Mesendoderm (in vitro differentiated cells): Measurements from ENCODE around the gene GPR61.

ENCODE experiments used
- DNase-seq: peaks from one replicate; pipeline ENCODE4 v3.0.0; 2013
- H2AK5ac ChIP-seq: 2 replicates; pipeline ENCODE4 v1.6.1; 2013; ENCODE audit warnings: low read length, inconsistent platforms
- H2BK120ac ChIP-seq: 2 replicates; pipeline ENCODE4 v1.6.1; 2013; ENCODE audit warnings: low read depth, mild to moderate bottlenecking, low read length, moderate library complexity, mixed read lengths
- H2BK15ac ChIP-seq: replicated peaks from 2 replicates; pipeline ENCODE4 v1.6.1; 2013; ENCODE audit warnings: low read depth, mild to moderate bottlenecking, moderate library complexity
- H2BK5ac ChIP-seq: 2 replicates; pipeline ENCODE4 v1.6.1; 2013; ENCODE audit warnings: low read length, inconsistent platforms
- H3K18ac ChIP-seq: 2 replicates; pipeline ENCODE4 v1.6.1; 2013; ENCODE audit warnings: mild to moderate bottlenecking, low read length, mixed read lengths
- H3K23ac ChIP-seq: one replicate; pipeline ENCODE4 v1.6.1; 2013; ENCODE audit warnings: low read length
- H3K27ac ChIP-seq: 2 replicates; pipeline ENCODE4 v1.5.1; 2013; ENCODE audit warnings: low read depth, mild to moderate bottlenecking, inconsistent platforms, low read length, moderate library complexity
- H3K27me3 ChIP-seq: 2 replicates; pipeline ENCODE4 v1.6.1; 2013; ENCODE audit warnings: low read length, control low read depth, mild to moderate bottlenecking, inconsistent platforms; ENCODE audit not compliant: insufficient read depth, poor library complexity
- H3K36me3 ChIP-seq: 2 replicates; pipeline ENCODE4 v1.6.1; 2013; ENCODE audit warnings: low read length, inconsistent platforms; ENCODE audit not compliant: control insufficient read depth, insufficient read depth
- H3K4ac ChIP-seq: one replicate; pipeline ENCODE4 v1.6.1; 2013; ENCODE audit warnings: low read depth, mild to moderate bottlenecking, low read length, moderate library complexity
- H3K4me1 ChIP-seq: 2 replicates; pipeline ENCODE4 v1.6.1; 2013; ENCODE audit warnings: low read depth, low read length, inconsistent platforms; ENCODE audit not compliant: control insufficient read depth
- H3K4me2 ChIP-seq: 2 replicates; pipeline ENCODE4 v1.6.1; 2013; ENCODE audit warnings: low read length
- H3K4me3 ChIP-seq: 2 replicates; pipeline ENCODE4 v1.5.1; 2013; ENCODE audit warnings: mild to moderate bottlenecking, low read length
- H3K56ac ChIP-seq: one replicate; pipeline ENCODE4 v1.6.1; 2013; ENCODE audit warnings: low read length
- H3K79me1 ChIP-seq: 2 replicates; pipeline ENCODE4 v1.6.1; 2013; ENCODE audit warnings: low read length, inconsistent platforms
- H3K79me2 ChIP-seq: 2 replicates; pipeline ENCODE4 v1.6.1; 2013; ENCODE audit warnings: mild to moderate bottlenecking, low read length; ENCODE audit not compliant: control insufficient read depth, insufficient read depth
- H3K9ac ChIP-seq: 2 replicates; pipeline ENCODE4 v1.6.1; 2013; ENCODE audit warnings: low read length, inconsistent platforms
- H4K5ac ChIP-seq: one replicate; pipeline ENCODE4 v1.6.1; 2013; ENCODE audit warnings: low read length
- H4K8ac ChIP-seq: one replicate; pipeline ENCODE4 v1.6.1; 2013; ENCODE audit warnings: low read depth, mild to moderate bottlenecking, control low read depth, low read length, moderate library complexity
- WGBS: extraction: QIAGEN DNeasy Blood & Tissue Kit; methylation state at CpG from one replicate; pipeline ENCODE4 v1.1.7; 2013; ENCODE audit warnings: low lambda C conversion rate, missing lambda C conversion rate; ENCODE audit not compliant: insufficient coverage; ENCODE audit errors: extremely low coverage; 5-methylcytosine and 5-hydroxymethylcytosine counted together

Gene GPR61

GRCh38 chr1:109534307-109534858 is 5.3 kb upstream of the GPR61 start:
- Histone ChIP-seq H2AK5ac (no peak overlapping the region), H3K4me1 (no peaks in the 10 kb centered on the region)
- WGBS, result no CpG with 5 or more reads among the region's 1 CpG

DNA sequence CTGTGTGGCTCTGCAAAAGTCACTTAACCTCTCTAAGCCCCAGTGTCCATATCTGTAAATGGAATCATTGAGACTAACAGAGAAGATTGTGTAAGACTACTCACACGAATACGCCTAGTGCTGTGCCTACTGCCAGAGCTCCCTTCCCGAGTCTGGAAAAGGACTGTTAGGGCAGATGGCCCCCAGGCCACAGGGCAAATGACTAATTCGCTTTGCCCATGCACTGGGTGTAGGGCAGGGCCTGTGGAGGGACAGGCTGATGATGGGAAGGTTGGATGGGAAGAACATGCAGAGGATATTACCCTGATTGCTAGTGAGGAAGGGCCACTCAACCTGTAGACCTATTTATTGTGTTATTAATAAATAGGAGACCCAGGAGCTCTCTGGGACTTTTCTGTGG is 4.2 kb upstream of the GPR61 start:
- no peaks in the 10 kb centered on the region for H3K27me3 ChIP-seq
- H3K4me3 ChIP-seq, result no peak overlapping the region
- no peaks in the 10 kb centered on the region for H3K4me1 ChIP-seq
- H3K79me1 ChIP-seq, result no peaks in the 10 kb centered on the region
- H3K9ac ChIP-seq, result no peak overlapping the region
- H3K4me2 ChIP-seq, result no peak overlapping the region
- H3K23ac ChIP-seq, result no peak overlapping the region
- H3K56ac ChIP-seq, result no peak overlapping the region
- H2BK15ac ChIP-seq, result no peak overlapping the region
- no peak overlapping the region for H3K27ac ChIP-seq
- H2BK5ac ChIP-seq, result no peak overlapping the region
- no peak for DNase-seq
- no peaks in the 10 kb centered on the region for H3K36me3 ChIP-seq
- no peaks in the 10 kb centered on the region for H3K79me2 ChIP-seq
- no peak overlapping the region for H2AK5ac ChIP-seq
- no peak overlapping the region for H4K8ac ChIP-seq
- H3K4ac ChIP-seq, result no peak overlapping the region
- no peak overlapping the region for H4K5ac ChIP-seq
- no peak overlapping the region for H3K18ac ChIP-seq
- no peak overlapping the region for H2BK120ac ChIP-seq
- WGBS, result no CpG with 5 or more reads among the region's 4 CpGs

More at GRCh38 chr1:109534307-109534858, 5.3 kb upstream of the GPR61 start:
- no peak overlapping the region for H4K8ac ChIP-seq
- no peak overlapping the region for H2BK15ac ChIP-seq
- no peak overlapping the region for H3K27ac ChIP-seq
- H3K79me1 ChIP-seq, result no peaks in the 10 kb centered on the region
- H3K4ac ChIP-seq, result no peak overlapping the region
- no peak overlapping the region for H4K5ac ChIP-seq
- no peak for DNase-seq
- H3K27me3 ChIP-seq, result no peaks in the 10 kb centered on the region
- no peak overlapping the region for H3K4me3 ChIP-seq
- H3K23ac ChIP-seq, result no peak overlapping the region
- no peak overlapping the region for H2BK120ac ChIP-seq
- H3K4me2 ChIP-seq, result no peak overlapping the region
- no peak overlapping the region for H3K18ac ChIP-seq
- no peak overlapping the region for H3K56ac ChIP-seq
- no peaks in the 10 kb centered on the region for H3K79me2 ChIP-seq
- no peak overlapping the region for H3K9ac ChIP-seq
- no peaks in the 10 kb centered on the region for H3K36me3 ChIP-seq
- no peak overlapping the region for H2BK5ac ChIP-seq

DNA sequence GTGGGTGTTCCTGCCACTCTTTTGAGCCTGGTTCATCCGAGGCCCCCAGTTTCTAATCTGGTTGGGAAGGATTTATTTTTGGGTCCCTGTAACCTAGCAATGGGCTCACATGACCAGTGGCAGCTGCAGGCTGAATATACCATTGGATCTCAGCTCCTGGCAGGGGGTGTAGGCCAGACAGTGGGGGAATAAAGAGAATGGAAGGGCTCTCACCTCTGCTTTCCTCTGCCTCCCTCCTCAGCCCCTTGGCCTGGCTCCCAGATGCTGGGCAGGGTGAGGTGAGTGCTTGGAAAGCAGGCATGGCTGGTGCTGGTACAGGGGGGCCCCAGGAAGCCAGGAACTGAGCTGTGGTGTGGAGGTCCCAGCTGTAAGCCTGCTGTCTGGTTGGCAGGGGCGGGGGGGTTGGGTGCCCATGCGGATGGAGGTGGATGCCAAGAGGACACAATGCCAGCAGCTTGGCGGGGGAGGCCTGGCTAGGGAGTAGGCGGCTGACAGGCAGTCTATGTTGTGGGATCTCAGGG is 3.6 kb upstream of the GPR61 start:
- H3K27ac ChIP-seq, result no peak overlapping the region
- no peak overlapping the region for H2BK15ac ChIP-seq
- no peaks in the 10 kb centered on the region for H3K36me3 ChIP-seq
- H2BK120ac ChIP-seq, result no peak overlapping the region
- H3K23ac ChIP-seq, result no peak overlapping the region
- H3K56ac ChIP-seq, result no peak overlapping the region
- H3K4me2 ChIP-seq, result no peak overlapping the region
- no peak overlapping the region for H3K9ac ChIP-seq
- no peak overlapping the region for H2AK5ac ChIP-seq
- no peak overlapping the region for H4K5ac ChIP-seq
- H3K79me2 ChIP-seq, result no peaks in the 10 kb centered on the region
- no peaks in the 10 kb centered on the region for H3K4me1 ChIP-seq
- H3K27me3 ChIP-seq, result no peaks in the 10 kb centered on the region
- H3K4ac ChIP-seq, result no peak overlapping the region
- peak; percentile 14 for DNase-seq
- no peaks in the 10 kb centered on the region for H3K79me1 ChIP-seq
- H4K8ac ChIP-seq, result no peak overlapping the region
- WGBS, result no CpG with 5 or more reads among the region's 5 CpGs
- H3K4me3 ChIP-seq, result no peak overlapping the region
- no peak overlapping the region for H2BK5ac ChIP-seq
- H3K18ac ChIP-seq, result no peak overlapping the region

- H4K5ac ChIP-seq, result no peak overlapping the region
- H3K27me3 ChIP-seq, result no peaks in the 10 kb centered on the region
- H4K8ac ChIP-seq, result no peak overlapping the region
- H3K4me3 ChIP-seq, result no peak overlapping the region
- no peak overlapping the region for H2BK15ac ChIP-seq
- H3K18ac ChIP-seq, result no peak overlapping the region
- H3K4me2 ChIP-seq, result no peak overlapping the region
- no peak overlapping the region for H3K56ac ChIP-seq
- H3K27ac ChIP-seq, result no peak overlapping the region
- no peaks in the 10 kb centered on the region for H3K79me2 ChIP-seq
- no peak overlapping the region for H3K4ac ChIP-seq
- no peak overlapping the region for H3K9ac ChIP-seq
- DNase-seq, result peak; percentile 15
- no peaks in the 10 kb centered on the region for H3K4me1 ChIP-seq
- H2BK5ac ChIP-seq, result no peak overlapping the region
- no peak overlapping the region for H2BK120ac ChIP-seq
- H3K36me3 ChIP-seq, result no peaks in the 10 kb centered on the region
- no peak overlapping the region for H3K23ac ChIP-seq
- H2AK5ac ChIP-seq, result no peak overlapping the region
- no peaks in the 10 kb centered on the region for H3K79me1 ChIP-seq
- WGBS, result no CpG with 5 or more reads among the region's 9 CpGs
Measured at GRCh38 chr1:109537450-109538178, 2.1 kb upstream of the GPR61 start.

GRCh38 chr1:109538827-109539555 is 681 bp upstream of the GPR61 start:
- Histone ChIP-seq H2BK15ac (no peak overlapping the region), H3K27ac (no peak overlapping the region), H2AK5ac (no peak overlapping the region), H3K4me1 (no peaks in the 10 kb centered on the region), H4K8ac (no peak overlapping the region), H3K18ac (no peak overlapping the region), H3K9ac (no peak overlapping the region), H3K79me1 (no peaks in the 10 kb centered on the region), H2BK5ac (no peak overlapping the region), H3K4ac (no peak overlapping the region), H3K56ac (no peak overlapping the region), H3K79me2 (no peaks in the 10 kb centered on the region), H4K5ac (no peak overlapping the region), H3K23ac (no peak overlapping the region), H3K4me2 (no peak overlapping the region), H3K27me3 (no peaks in the 10 kb centered on the region), H3K4me3 (no peak overlapping the region), H2BK120ac (no peak overlapping the region), H3K36me3 (no peaks in the 10 kb centered on the region)
- DNase-seq, result no peak
- no CpG with 5 or more reads among the region's 9 CpGs for WGBS
